ENCODE results near the gene PGGT1B. TPM values are rescaled to one million over a fixed set of nuclear protein-coding genes. Genes with fewer than 3 reads are reported as not detected.
A peak's percentile ranks its signal among the peaks of the same experiment; 100 is the strongest.

The PGGT1B gene
- total and polyA plus RNA-seq, 2 donors (not counting 1 experiment from before 2014, with no cell fraction given): 3.8 to 63.4 TPM

GRCh38 chr5:115263078-115263380 is 352 bp upstream of the PGGT1B start:
- POLR2A ChIA-PET: interaction anchor here (0.6 kb wide), 1 partner anchor 9 kb away, joined by 5 read pairs; no protein-coding TSS in a partner anchor
- peaks cover 0 to 4% of the 10 kb centered on the region in 2 experiments for H3K36me3 ChIP-seq (replicated peaks in 1 of 2; ENCODE audit: control extremely low read depth in 1 of 2, control insufficient read depth in 1 of 2, extremely low read depth in 1 of 2, insufficient read depth in 2 of 2, low read length in 1 of 2)

More at GRCh38 chr5:115263078-115263380, 352 bp upstream of the PGGT1B start:
- Mint-ChIP-seq H3K4me1 (peaks cover 48% of the 10 kb centered on the region), H3K27me3 (no peaks in the 10 kb centered on the region), H3K27ac (peak overlapping the region; percentile 92), H3K9me3 (ENCODE audit: insufficient read depth) (no peaks in the 10 kb centered on the region), H3K4me3 (peak overlapping the region; percentile 92)
- Histone ChIP-seq H2AFZ (ENCODE audit: insufficient read depth, low read depth, low read length, poor library complexity, severe bottlenecking) (peak overlapping the region; percentile 97), H3K4me3 (ENCODE audit: control extremely low read depth in 1 of 5, extremely low read depth in 1 of 5, insufficient read depth in 1 of 5, low read depth in 2 of 5, low read length in 4 of 5) (peak overlapping the region in 4 of 5 experiments; percentile 78 to 97 (median 84)), H3K27ac (ENCODE audit: low read length in 2 of 2) (peak overlapping the region; percentile 88 to 92), H3K9me3 (ENCODE audit: control extremely low read depth in 1 of 3, control insufficient read depth in 2 of 3, insufficient read depth in 1 of 3, low read length in 2 of 3) (no peaks in the 10 kb centered on the region), H3K4me2 (replicated peaks; ENCODE audit: low read depth, low read length, poor library complexity, severe bottlenecking) (peak overlapping the region; percentile 74), H3K9ac (ENCODE audit: low read length) (peak overlapping the region; percentile 96), H3K79me2 (ENCODE audit: control insufficient read depth, insufficient read depth, low read length) (peaks cover 45% of the 10 kb centered on the region), H4K20me1 (ENCODE audit: control insufficient read depth, insufficient read depth, low read length, poor library complexity, severe bottlenecking) (peaks cover 31% of the 10 kb centered on the region), H3K27me3 (replicated peaks in 1 of 4; ENCODE audit: control extremely low read depth in 1 of 4, control insufficient read depth in 3 of 4, insufficient read depth in 4 of 4, low read length in 3 of 4) (no peaks in the 10 kb centered on the region), H3K4me1 (ENCODE audit: control insufficient read depth in 2 of 2, insufficient read depth in 2 of 2, low read length in 2 of 2) (peaks cover 20 to 26% of the 10 kb centered on the region in 2 donors)
- DNase-seq (no peak), ATAC-seq (ENCODE audit: low read depth) (no peak)
- WGBS (ENCODE audit: insufficient coverage): 79% methylated on average over 6 of the region's 7 CpGs
- intact Hi-C loops (cut with micrococcal nuclease): loop anchor here (2.0 kb wide), 2 partner anchors 94 to 282 kb away; partner anchors contain the start of genes FEM1C and TRIM36
- no peak for TF ChIP-seq EZH2 (IDR thresholded peaks at IDR 0.05; ENCODE audit: borderline replicate concordance, insufficient read depth, low read depth, low read length, poor library complexity, severe bottlenecking)
- no peak for TF ChIP-seq CTCF (IDR thresholded peaks at IDR 0.05)
- CTCF ChIA-PET: interaction anchor here (1.1 to 1.6 kb wide), 2 partner anchors 11 to 45 kb away, joined by 3 to 8 read pairs; no protein-coding TSS in a partner anchor

Data from B cell (primary cell).